Suppressor macrophage treated with lipopolysaccharide for 4 hours (primary cell): ENCODE data around the gene BABAM2.
A peak's percentile ranks its signal among the peaks of the same experiment; 100 is the strongest.

Experiments
- DNase-seq: peaks from one replicate; pipeline ENCODE4 v3.0.0-alpha.2; 2020

Gene BABAM2

DNA sequence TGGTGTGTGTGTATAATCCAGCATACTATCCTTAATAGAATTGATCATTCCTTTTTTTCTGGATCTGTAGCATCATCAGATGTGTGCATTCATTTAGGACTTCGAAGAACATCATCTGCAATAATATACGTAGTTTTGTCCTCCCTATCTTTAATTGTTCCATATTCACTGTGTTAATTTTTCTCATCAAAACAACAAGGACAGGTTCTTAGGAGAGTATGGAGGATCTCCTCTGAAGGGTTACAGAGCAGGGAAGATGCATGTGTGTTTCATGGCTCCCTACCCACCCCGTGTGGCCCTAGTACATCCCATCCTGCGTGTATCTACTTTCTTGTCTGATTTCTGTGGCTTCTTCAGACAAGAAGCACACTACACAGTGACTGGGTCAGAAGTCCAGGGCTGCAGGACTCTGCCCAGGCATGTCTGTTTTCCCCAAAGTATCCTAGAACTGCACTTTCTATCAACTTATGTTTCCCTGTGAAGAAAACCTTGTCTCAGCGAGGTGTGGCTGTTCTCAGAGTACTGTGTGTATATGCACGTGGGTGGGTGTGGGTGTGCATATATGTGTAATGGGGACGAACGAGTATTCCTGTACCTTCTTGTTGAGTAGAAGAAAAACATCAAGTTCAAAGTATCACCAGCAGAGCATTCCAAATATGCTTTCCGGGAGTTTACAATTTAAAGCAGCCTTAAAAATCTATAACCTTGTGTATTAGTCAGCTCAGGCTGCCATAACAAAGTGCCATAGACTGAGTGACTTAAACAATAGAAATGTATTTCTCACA, 281.8 kb downstream of the BABAM2 start:
- no peak for DNase-seq

DNA sequence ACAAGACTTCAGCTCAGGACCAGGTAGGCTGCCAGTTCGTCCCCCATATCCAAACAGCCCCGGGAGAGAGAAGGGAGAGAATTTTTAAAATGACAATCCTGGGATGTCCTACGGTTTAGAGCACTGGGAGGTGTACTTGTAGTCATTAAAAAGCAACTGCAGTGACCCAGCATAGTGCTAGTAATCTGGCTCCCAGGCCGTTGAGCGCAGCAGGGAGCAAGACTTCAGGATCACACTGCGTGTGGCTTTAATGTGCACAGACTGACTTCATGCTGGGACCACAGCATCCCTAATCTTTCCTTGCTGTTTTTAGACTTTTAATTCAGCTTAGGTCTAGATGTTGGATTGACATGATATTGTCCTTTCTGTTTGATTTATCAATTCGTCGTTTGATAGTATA, 282.8 kb downstream of the BABAM2 start:
- DNase-seq: no peak

DNA sequence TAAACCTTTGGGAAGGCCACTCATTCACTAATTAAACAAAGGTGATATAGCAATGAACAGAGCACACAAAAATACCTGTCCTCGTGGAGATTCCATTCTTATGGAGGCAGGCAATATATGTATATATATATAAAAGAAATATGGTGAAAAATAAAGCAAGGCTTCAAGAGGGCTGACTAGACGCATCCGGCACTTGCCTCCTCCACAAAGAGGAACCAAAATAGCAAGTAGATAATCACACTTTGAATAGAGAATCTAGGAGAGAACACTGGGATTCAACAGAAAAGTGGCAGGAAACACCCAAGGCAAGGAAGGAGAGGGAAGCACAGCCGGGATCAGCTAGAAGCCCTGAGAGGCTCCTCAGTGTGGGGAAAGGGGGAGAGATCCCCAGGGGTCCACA, 283.7 kb downstream of the BABAM2 start:
- DNase-seq: no peak

DNA sequence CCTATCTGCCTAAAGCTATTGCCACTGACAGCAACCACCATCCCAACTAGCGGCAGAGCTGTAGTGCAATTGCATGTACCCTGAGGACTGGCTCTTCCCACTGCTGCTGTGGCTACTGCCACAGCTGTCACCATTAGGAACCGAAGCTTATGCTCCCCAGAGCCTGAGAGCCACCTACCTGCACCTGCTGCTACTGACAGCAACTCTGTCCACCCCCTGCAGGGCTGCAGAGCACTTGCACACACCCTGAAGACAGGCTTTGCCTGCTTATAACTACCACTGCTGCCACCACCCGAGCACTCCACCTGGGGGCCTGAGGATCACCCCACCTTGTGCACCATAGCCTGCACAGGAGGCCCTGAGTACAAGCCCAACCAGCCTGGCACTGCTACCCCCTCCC, 284.5 kb downstream of the BABAM2 start:
- DNase-seq: no peak

DNA sequence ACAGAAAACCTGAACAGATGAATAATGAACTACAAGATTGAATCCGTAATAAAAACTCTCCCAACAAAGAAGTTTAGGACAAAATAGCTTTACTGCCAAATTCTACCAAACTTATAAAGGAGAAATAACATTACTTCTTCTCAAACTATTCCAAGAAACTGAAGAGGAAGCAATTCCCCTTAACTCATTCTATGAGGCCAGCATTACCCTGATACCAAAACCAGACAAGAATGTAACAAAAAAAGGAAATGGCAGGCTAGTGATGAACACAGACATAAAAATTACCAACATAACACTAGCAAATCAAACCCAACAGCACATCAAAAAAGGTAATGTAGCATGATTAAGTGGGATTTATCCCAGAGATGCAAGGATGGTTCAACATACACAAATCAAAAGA, 288.4 kb downstream of the BABAM2 start:
- DNase-seq: no peak

DNA sequence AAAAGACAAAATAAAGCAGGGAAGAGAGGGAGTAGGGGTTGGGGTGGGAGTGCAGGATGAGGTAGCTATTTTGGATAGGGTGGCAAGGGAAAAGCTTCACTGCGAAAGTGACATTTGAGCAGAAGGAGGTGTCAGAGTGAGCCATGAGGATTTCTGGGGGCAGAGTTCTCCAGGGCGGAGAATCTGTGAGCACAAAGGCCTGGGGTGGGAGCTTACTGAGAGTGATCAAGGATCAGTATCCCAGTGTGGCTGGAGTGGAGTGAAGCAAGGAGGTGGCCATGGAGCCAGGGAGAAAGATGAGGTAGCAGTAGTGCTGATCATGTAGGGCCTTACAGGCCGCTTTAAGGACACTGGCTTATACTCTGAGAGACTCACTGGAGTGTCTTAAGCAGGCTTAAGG, 291.3 kb downstream of the BABAM2 start:
- no peak for DNase-seq

DNA sequence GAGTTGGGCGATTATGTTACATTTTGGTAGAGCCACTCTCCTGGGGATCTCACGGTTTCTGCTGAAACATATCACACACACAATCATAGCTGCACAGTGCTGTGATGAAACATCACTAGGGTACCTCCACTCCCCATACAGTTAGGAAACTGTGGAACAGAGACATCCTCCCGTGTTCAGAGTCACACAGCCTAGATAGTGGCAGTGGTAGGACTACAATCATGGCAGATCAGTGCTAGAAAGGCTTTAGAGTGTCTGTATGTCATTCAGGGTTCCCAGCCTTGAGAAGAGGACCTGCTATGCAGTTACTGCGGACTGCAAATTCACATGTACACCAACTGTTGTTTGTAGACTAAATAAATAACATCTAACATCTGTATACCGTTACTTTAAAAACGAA, 291.8 kb downstream of the BABAM2 start:
- DNase-seq: no peak

DNA sequence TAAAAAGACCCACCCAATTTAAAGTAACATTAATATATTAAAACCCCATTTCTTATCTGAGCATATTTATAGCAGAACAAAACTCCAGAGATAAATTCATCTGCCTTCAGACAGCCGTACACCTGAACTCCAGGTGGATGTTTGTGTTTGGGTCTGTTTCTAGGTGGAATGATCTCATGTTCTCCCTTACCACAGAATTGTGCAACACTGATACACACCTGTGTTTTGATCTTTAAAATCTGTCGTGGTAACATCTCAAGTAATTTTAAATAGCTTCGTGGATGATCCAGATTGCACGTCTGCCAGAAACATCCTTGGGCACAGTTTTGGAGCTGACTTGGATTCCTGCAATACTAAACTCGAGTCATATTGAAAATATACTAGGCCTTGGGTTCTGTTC, 294.6 kb downstream of the BABAM2 start:
- no peak for DNase-seq

DNA sequence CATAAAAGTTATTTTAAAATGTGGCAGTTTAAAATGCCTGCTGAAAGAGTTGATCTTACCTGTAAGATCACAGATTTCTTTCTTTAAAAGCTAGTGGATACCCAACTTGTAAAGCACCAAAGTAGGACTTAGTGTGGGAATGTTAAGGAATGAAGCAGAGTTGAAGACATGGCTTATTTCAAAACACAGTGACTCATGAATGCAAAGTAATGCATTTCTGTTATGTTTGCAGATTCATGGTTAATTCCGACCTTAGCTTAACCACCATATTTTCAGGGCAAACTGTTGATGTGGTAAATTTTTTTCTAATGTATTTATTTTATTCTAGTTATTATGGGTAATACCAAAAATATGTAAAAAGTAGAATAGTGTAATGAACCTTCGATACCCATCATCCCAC, 295.4 kb downstream of the BABAM2 start:
- no peak for DNase-seq

DNA sequence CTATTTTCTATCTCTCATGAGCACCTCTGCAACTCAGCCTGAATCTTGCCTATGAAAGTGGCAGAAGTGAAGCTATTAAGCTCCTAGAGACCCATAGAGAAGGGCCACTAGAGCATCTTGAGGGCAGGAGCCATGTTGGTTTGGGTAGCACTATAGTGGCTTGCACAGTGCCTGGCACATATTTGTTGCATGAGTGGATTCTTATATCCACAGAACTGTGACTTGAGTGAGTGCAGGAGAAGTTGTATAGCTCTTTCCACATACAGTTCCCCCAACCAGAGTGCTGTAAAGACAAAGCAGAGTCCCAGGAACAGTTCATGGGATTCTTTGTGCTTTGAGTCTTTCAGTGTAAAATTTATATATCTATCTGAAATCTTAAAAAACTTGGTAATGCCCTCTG, 296.7 kb downstream of the BABAM2 start:
- no peak for DNase-seq

DNA sequence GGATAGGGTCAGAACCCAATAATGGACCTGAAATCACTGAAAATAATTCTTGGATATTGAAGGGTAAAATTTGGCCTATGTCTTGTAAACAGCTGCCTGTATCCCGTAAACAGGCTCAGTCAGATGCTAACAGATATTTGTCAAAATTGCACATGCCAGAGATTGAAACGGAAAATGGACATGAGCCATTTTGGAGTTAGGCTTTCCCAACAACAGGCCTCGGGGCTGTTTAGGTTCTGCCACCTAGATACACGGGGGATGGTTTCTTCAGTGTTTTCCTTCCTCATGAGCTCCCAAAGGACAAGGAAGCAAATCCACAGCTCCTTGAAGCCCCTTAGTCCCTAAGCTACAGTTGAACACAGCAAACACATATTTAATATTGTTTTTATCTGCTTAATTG, 297.9 kb downstream of the BABAM2 start:
- DNase-seq: no peak

DNA sequence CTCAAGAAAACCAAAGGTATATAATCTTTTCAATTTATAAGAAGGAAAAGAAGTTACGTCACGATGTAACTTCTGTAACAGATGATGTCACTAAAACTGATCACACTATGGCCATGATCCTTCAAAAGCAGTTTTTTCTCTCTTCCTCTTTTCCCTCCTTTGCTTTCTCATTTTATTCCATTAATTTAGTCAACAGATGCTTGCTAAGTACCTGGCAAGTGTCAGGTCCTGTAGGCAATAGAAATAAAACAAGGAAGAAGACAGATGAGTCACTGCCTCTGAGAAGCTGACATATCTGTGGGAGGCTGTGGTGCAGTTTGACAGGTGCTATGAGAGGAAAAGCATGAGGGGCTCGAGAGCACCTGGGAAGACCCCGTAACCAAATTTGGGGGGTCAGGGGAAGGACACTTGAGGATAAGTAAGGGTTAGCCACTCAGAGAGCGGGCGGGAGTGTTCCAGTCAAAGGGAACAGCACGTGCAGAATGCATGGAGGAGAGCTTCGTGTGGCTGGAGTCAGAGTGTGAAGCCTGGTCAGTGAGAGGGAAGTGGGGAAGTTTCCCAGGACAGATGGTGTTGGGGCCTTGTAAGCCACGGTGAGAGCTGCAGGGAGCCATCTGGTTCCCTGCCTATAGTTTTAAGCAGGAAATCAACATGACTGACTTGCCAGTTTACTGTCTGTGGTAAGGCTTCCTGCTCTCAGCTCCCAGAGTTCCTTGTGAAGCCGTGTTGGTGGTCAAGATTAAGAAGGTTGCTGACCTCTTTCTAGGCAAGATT, 303.3 kb downstream of the BABAM2 start:
- DNase-seq: peak; percentile 21

DNA sequence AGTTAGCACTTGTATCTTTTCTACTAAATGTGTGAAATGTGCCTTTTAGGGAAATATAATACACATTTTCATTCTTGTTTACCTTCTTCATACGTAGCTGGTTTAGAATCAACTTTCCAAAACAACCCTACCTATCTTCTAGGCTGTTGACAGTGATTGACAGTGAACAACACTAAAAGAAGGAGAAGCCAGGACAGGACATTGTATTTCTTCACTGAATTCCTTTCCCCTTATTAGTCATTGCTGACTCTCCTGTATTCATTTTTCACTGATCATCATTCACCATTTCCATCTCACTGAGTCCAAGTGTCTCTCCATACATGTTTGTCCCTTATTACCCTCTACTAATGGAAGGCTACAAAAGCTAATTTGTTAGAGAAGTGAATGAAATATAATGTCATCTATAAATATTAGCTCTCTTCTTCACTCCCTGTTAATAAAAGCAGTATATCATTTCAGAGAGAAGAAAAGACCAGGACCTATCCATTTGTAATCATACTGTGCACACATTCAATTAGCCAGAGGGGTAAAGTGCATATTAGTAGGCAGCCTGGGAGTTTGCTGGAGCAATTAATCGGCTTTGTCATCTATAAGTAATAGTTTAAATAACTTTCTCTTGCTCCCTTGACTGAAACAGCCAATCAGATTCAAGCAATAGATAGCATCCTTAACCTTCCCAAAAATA, 309.6 kb downstream of the BABAM2 start:
- DNase-seq: no peak

DNA sequence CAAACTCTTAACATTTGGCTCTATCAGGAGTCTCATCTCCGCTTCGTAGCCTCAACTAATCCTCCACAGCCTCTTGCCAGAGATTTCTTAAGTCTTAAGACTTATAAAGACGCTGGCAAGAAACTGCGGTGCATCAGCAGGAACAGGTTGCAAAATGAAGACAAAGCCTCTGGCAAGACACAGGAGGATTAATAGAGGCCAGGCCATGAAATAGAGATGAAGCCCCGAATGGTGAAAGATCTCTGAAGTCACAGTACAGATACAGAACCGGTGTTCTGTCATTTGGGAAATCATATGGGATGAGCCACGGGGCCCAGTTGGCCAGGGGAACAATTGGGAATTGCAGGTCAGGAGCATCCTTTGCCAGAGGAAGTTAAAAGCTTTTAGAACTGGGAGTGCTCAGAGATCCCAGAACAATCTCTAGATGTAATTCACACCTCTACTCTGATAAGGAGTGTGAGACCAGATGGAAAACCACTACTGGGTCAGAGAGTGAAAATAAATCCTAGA, 311.2 kb downstream of the BABAM2 start:
- no peak for DNase-seq

DNA sequence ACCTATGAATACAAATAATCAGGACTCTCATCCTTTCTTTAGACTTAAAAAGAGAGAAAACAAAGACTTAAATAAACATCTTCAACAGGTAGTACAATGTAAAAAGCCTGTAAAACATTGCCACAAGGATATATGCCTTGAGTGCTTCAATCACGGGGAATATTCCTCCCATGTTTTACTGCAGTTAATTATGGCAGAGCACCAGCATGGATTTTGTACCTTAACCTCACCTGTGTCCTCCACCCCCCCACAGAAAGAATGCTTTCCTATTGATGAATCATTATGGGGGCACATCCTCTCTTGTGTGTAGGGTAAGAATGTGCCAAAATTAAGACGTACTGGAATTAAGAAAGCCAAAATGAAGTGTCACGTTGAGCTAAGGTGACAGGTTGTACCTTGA, 312.2 kb downstream of the BABAM2 start:
- no peak for DNase-seq

DNA sequence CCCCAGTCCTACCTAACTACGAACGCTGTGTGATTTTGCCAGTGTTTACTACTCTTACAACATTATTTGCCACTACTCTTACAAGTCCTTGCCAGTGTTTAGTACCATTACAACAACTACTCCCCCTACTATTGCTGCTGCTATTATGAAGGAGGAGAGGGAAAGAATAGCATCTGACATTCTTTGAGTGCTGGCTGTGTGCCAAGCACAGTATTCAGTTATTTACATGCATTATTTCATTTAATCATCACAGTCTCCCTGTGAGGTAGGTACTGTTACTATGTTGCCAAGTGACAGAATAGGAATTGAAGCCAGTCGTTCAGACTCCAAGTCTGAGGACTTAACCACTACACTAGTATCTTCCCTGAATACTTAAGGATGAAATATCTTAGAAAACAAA, 316.2 kb downstream of the BABAM2 start:
- DNase-seq: no peak

DNA sequence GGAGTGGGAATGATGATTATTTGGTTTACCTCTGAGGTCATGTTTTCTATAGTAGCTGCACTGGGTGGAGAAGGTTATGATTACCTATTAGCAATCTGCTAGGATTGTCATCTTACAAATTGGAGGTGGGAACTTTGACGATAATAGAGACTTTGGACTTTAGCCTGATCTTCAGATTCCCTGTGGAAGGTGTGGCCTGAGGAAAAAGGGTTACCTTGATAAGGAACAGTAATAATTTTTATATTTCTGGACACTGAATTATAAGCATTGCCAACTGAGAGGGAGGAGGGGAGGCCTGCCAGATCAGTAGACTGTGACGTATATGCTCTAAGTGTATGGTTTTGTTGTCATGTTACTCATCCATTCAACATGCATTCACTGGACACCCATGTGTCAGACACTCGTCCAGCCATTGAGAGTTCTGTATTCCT, 318.7 kb downstream of the BABAM2 start:
- no peak for DNase-seq

DNA sequence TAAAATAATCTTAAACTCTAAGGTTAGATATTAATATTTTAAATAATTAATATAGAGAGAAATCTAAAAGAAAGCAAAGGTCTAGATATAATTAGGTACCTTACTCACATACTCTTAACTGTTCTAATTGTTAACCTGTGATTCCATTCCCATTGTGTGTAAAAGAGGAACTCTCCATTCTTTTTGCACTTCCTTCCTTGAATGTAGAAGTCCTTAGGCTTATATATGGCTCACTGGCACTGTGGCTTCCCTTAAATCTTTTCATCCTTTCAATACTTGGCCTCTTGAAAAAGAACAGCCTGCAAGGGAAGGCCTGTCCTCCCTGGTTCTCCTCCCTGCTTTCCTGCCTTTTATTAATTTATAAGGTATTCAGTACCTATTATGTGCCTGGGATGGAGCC, 319.3 kb downstream of the BABAM2 start:
- no peak for DNase-seq

DNA sequence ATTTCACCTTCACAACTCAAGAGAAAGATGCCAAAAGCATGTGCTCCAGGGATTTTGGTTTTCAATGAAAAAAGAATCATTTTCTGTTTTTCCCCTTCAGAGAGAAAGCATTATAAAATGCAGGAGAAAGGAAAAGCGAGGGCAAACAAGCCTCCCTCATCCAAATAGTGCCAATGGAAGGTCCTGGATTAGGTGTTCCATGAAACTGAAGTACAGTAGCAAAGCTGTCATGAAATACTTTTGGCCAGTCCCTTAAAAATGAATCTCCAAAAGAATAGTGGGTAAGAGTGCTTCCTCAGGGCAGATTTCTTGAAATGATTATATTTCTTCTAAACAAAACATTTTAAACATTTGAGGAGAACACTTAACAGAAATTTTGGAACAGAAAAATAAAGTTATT, 320.0 kb downstream of the BABAM2 start:
- no peak for DNase-seq

DNA sequence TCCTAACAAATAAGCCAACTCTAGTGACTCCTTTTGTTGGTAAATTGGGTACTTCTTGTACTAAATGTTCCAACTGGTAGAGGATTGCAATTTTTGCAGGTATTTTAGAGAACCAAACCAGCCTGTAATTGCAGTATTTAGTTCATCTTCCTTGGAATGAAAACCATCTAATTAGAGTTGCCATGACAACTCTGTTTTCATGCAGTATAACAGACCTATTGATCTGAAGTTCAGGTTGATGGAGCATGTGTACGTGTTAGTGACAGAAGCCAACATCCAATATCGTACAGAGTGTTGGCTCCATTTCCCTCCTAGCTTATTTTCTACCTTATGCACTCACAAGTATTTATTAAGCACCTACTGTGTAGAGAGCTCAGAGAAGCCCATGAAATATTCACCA, 325.8 kb downstream of the BABAM2 start:
- no peak for DNase-seq

DNA sequence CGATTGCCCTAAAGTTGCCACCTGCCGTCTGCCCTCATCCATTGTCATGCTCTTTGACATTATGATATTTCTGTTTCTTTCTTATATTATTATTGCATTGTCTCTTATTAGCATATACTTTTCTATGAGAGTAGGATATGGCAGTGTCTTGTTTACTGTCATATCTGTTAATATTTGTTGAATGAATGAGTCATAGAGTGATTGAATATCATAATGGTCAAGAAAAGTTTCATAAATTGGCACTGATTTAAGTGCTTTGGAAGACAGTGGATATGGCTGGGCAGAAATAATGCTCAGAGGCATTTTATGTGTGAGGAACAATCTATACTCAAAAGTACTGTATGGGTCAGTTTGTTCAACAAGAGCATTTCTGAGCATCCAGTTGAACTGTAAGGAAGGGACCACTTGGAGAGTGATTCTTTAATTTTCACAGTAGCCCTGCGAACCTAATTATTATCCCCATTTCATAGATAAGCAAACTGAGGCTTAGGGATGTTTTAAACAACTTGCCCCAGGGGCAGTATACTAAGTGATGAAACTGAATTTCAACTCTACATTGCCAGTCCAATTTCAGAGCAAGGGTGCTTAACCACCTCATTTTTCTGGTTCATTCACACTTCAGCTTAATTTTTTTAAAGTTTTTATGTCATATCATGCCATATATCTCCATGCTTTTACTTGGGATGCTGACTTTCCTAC, 326.7 kb downstream of the BABAM2 start:
- DNase-seq: no peak

DNA sequence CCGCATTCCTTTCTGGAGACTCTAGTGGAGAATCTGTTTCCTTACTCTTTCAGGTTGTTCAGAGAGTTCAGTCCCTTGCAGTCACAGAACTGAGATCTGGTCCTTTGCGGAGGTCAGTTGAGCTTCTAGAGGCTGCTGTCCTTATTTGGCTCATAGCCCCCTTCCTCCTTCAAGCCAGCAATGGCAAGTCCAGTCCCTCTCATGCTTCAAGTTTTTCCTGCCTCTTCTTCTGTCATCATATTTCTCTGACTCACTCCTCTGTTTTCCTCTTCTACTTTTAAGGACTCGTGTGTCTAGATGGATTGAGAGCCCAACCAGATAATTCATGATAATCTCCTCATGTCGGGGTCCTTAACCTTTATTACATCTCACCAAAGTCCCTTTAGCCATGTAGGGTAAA, 328.6 kb downstream of the BABAM2 start:
- no peak for DNase-seq

DNA sequence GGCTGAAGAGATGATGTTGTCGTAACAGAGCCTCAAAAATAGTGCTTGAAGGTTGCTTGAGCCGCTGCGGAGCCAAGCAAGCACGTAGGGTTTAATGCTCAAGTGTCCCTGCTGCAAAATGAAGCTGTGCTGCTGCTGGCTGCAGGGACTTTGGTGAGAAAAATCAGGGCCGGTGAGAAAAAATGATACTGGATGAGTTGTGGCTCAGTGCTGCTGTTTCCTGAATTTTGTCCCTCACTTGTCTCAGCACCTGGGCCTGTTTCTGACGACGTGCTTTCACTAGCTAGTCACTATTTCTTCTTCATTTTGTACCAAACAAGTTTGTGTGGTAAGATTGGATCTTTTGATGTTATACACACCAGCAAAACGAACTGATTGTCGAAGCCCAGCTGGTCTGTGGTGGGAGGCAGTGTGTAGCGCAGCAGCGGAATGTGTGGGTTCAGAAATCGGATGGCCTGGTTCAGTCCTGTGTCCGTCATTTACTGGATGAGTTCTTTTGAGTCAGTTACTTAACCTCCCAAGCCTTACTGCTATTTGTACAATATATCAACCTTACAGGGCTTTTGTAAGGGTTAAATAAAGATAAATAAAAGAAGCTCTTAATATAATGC, 329.3 kb downstream of the BABAM2 start:
- no peak for DNase-seq
